ENCODE results near the gene HOPX.
A peak's percentile ranks its signal among the peaks of the same experiment; 100 is the strongest.
"Not testable (repeated sequence)": the region's sequence is repeated elsewhere in the genome, so short reads cannot be mapped to it uniquely, and the experiment has no call there.

Gene HOPX

GRCh38 chr4:56626963-56627362 lies 54.1 kb downstream of the HOPX start:
- no peak for DNase-seq

GRCh38 chr4:56626420-56626819 lies 54.7 kb downstream of the HOPX start:
- no peak for DNase-seq

- DNase-seq: no peak
These were observed 58.9 kb downstream of the HOPX start for GRCh38 chr4:56622176-56622575.

- DNase-seq: no peak
These were observed 61.3 kb downstream of the HOPX start for GRCh38 chr4:56619816-56620215.

GRCh38 chr4:56619160-56619559 lies 61.9 kb downstream of the HOPX start:
- peak in 1 of 5 experiments; percentile 8 for DNase-seq

DNA sequence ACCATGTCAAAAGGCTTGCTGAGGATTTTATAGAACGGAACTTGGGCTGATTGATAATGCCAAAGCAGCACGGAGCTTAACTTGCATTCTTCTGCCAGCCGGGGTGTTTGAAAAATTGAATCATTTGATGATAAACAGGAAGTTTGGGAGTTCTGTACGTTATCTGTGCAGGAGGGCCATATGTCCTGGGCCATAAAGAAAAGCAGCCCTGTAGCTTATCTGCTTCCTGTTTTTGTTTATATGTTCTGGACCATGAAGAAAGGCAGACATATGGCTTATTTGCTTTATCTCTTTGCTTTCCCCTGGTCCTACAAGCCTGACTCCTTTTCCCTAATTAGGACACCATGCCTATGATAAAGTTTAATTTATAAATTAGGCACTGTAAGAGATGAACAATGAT lies 62.4 kb downstream of the HOPX start:
- DNase-seq: no peak

DNA sequence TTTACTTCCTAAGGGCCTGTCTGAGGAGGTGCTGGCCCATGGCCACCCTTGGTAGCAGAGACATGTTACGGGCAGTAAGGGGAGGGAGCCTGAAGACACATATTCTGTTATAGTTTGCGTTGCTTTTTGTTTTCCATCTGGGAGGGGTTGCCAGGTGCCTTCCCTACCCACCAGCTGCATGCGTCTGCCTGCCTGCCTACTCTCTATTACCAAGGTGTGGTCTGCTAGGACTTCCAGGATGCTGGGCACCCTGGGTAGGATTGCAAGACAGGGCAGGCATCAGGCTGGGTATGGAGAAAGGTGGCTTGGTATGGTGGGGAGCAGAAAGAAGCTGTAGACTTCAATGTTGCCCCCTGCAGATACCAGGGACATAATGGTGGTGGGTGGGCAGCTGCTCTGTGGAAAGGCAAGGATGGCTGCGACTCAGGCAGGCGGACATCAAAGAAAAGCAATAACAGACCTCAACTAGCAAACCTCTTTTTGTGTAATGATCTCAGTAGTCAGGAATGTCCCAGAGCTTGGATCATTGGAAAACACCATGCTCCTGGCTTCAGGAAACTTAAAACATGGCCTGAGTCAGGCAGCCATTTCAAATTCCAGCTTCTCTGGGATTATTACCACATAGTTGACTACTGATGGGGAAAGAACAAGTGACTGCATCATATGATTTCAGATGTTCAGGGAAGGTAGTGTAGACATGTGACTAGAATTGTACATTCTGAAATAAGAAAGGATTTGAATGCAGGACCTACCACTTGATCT lies 67.8 kb downstream of the HOPX start:
- no peak for DNase-seq

- no peak for DNase-seq
These were observed 68.8 kb downstream of the HOPX start for GRCh38 chr4:56612282-56612681.

- no peak for DNase-seq
These were observed 69.6 kb downstream of the HOPX start for GRCh38 chr4:56611501-56611900.

- not testable (repeated sequence) for DNase-seq
These were observed 70.9 kb downstream of the HOPX start for GRCh38 chr4:56610170-56610569.

DNA sequence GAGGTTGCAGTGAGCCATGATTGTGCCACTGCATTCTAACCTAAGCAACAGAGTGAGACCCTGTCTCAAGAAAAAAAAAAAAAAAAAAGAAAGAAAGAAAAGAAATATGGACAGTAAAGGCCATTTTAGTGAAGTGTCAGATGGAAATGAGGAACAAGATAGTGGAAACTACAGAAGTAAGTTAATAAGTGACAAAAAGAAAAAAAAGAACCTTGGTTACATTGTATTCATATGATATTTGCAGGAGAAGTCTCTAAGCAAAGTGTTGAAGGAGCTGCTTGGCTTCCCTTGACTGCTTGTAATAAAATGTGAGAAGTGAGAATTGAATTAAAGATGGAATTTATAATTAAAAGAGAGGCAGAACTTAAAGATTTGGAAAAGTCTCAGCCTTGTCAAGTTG lies 73.2 kb downstream of the HOPX start:
- no peak for DNase-seq

- no peak for DNase-seq
These were observed 74.7 kb downstream of the HOPX start for GRCh38 chr4:56606385-56606784.

- DNase-seq: not testable (repeated sequence)
These were observed 75.6 kb downstream of the HOPX start for GRCh38 chr4:56605464-56605863.

- DNase-seq: no peak
These were observed 77.8 kb downstream of the HOPX start for GRCh38 chr4:56603297-56603696.

Measured in T-helper 2 cell (primary cell).